ENCODE results near the gene SHISA6.
A peak's percentile ranks its signal among the peaks of the same experiment; 100 is the strongest.

The SHISA6 gene

DNA sequence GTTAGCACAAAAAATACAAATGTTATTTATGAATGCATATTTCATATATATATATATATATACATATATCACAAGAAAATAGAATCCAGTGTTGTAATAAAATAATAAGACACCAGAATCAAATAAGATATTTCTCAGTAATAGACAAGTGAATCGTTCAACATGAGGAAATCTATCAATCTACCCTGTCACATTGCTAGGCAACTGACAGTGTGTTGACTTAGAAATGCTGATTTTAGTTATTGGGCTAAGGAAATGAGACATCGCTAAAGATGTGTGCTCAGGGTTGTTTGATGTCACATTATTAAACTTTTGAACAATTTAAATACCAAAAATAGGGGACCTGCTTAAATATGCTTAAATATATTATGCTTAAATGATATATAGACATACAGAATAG lies 307.4 kb downstream of the SHISA6 start:
- DNase-seq = no peak

DNA sequence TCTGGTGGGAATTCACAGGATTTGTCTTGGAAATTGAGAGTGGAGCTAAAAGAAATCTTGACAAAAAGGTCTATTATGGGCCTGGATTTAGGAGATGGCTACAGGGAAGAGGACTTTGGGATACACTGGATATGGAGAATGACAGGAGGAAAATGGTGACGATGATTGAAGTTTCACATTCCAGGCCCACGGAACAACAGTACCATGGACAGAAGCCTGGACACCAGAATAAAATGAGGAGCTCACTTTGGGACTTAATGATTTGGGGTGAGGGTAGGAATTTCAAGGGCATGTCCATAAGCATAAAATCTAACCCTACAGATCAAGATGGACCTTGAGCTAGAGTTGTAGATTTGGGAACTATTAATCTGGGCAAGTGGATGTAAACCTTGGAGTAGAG lies 309.4 kb downstream of the SHISA6 start:
- DNase-seq = no peak

DNA sequence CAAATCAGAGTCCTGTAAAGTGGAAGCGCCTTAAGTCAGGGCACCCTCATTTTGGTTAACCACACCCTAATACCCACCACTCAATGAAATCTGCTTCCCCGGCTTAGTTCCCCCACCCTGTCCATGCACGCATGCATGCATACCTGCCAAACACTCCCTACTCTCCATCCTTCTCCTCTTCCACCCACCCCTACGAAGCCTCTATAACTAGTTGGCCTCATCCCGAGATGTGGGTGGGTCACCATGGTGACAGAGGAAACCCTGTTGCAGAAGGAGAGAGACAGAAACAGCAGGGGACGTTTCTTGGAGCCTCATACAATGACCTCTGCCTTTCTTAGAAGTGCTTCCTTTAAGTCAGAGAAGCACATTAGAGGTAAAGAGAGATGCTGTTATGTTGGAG lies 310.4 kb downstream of the SHISA6 start:
- no peak for DNase-seq

DNA sequence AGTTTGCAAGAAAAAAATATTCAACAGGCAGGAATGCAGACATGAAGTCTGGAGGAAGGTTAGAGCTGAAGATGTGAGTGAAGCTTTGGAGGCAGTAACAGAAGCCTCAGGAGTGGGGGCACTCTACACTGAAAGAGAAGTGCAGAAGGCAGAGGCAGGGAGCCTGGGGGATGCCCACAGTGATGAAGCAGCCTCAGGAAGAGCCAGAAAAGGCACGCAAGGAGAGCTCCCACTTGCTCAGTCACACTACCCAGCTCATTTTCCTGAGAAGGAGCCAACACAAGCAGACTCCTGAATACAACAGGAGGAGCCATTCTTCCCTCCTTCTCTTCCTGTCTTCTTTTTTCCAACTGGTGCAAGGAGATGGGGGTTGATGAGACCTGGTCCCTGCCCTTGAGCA lies 312.1 kb downstream of the SHISA6 start:
- no peak for DNase-seq

DNA sequence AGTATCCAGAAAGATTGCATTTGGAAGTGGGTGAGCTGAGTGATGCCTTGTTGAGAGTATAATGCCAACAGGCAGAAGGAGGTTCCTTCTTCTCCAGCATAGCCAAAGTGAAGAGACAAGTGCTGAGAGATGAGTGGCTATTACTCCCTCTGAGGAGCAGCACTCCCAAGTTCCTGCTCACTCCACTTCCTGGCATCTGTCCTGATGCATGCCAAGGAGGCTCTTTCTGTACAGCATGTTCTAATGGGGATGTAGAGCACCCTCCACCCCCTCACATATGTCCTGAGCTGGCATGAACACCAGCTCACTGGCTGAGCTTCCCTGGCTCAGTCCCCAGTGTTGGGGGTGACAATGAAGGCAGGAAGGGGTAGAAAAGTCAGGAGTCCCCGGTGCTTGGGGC lies 313.0 kb downstream of the SHISA6 start:
- DNase-seq = no peak

DNA sequence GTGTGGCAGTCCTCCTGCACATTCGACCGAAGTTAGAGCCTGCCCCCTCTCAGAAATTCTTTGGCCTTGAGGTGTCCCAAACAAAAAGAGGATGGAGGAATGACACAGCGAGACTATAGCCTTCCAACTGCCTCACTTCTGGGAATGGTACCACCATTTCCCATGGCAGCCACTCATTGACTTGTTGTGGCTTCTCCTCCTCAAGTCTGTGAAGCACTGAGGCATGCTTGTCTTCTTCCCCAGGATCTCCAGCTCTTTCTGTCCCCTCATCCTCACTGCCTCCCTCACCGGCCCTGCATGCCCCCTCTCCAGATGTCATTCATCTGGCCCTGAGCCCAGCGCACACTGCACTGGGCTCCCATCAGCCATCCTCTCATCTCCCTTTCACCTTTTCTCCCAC lies 313.5 kb downstream of the SHISA6 start:
- no peak for DNase-seq

DNA sequence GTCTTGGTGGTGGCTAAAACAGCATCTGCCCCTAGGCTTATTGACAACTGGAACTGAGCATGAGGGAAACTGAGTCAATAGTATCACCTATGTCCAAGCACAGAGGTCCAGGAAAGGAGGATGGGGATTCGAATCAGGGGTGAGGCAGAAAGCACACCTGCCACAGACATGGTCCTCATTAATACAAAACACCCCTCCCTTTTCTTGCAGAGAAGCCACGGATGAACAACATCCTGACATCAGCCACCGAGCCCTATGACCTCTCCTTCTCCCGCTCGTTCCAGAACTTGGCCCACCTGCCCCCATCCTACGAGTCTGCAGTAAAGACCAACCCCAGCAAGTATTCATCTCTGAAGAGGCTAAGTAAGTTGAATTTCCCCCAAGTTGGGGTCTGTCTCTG lies 314.5 kb downstream of the SHISA6 start:
- no peak for DNase-seq

DNA sequence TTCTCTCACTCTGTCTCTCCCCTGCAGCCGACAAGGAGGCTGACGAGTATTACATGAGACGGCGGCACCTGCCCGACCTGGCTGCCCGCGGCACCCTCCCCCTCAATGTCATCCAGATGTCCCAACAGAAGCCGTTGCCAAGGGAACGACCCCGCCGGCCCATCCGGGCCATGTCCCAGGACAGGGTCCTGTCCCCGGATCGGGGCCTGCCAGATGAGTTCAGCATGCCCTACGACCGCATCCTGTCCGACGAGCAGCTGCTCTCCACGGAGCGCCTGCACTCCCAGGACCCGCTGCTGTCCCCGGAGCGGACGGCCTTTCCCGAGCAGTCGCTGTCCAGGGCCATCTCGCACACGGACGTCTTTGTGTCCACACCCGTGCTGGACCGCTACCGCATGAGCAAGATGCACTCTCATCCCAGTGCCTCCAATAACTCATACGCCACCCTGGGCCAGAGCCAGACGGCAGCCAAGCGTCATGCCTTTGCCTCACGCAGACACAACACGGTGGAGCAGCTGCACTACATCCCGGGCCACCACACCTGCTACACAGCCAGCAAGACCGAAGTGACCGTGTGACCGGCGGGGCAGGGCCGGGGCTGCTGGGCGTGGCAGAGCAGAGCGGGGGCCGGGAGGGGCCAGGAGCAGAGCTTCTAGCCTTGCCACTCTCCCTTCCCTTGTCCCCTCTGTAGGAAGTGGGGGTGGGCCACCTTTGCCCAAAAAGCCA lies 316.9 kb downstream of the SHISA6 start:
- DNase-seq = peak; percentile 3

DNA sequence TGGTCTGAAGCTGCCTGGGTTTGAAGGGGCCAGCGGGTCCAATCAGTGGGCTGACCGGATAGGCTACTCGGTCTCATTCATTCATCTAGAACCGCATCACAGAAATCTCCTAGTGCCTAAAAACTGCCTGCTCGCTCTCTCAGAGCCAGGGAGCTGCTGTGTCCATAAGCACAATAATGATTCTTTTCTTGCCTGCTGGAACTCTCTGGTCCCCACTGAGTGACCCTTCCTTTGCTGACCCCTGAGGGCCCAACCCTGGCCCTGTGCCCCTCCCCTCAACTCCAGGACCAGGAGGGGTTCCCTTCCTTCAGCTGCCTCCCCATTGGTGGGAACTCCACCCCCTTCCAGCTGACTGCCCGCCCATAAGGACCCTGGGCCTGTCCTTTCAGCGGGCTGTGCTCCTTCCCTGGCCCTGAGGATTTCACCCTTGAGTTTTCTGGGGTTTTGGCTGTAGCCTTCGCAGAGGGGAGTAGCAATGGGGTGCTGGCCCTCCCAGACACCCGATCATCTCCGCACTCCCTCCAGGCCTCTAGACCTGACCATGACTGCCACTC lies 317.7 kb downstream of the SHISA6 start:
- no peak for DNase-seq

DNA sequence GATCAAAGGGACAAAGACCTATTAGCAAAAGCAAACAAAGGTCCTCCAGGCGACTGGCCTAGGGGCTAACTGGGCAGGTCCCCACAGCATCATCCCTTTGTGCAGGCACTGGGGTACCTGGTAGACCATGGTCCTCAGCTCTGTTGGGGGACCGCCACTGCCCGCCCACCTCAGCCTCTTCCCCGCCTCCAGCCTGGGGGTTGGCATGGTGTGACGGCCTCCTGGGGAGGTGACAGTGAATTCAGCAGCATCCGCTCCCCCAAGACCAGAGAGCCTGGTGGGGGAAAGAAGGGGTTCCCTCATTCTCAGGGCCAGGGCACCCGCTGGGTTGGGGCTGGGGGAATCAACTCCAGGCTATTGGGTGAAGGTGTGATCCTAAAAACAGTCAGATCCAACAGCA lies 318.6 kb downstream of the SHISA6 start:
- no peak for DNase-seq

DNA sequence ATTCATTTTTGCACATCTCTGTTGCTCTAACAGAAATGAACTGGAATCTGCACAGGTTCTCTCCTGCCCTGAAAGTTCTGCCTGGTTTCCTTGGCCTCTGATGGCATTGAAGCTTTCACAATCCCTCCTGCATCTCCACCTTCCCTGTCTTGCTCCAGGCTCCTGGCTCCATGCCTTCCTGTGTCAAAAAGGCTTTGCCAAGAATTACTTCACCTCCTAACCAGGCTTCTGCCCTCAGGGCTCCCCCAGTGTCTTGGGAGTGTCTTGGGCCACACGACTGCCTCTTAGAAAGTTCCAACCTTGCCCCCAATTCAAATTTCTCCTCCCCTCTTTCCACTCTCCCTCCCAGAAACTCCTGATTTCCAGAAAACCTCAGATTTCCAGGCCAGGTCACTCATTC lies 320.3 kb downstream of the SHISA6 start:
- DNase-seq = no peak

DNA sequence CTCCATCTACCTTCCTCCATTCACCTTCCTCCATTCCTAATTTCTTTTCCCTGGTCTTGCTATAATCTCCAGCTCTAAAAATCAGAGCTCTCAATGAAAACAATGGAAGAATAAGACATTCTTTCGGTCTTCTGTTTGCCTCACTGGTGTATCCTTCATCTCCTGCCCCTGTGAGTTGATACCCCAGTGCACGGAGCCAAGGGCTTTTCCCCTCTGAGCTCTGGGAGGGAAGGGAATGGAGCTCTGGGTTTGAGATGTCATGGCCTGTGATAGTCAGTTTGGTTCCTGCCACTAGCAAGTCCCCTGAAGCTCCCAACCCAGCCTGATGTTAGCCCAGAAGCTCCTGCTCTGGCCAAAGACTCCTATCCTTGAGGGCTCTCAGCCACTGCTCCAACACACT lies 320.7 kb downstream of the SHISA6 start:
- DNase-seq = no peak

DNA sequence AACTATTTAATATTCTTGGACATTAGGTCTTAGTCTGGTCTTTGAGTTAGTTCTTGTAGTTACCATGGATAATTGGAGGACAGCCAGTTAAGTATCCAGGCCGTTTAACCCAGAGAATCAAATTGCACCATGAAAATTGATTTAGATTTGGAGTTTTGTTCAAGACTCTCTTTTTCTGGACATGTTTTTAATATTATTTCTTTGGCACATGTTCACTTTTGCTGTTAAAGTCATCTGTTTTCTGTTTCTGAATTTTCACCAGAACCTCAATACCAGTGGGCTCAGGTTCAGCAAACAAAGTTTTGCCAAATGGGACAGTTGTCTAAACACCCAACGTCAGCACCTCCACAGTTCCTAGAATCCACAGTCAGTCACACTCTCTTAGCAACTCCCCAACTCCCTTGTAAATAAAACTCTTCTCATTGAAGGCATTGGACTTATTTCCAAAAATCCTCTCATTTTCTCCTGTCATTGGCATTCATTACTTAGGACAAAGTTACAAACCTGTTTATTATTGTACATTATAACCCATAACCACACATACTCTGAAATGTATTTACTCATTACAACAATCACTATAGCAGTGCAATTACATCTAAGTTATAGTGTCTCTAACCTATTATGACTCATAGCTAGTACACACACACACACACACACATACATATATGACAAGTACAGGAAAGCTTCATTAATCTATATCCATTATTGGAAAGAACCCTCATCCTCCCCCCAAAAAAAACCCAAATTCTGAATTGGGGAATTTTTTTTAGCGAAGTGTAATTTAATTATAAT lies 323.8 kb downstream of the SHISA6 start:
- DNase-seq = no peak

DNA sequence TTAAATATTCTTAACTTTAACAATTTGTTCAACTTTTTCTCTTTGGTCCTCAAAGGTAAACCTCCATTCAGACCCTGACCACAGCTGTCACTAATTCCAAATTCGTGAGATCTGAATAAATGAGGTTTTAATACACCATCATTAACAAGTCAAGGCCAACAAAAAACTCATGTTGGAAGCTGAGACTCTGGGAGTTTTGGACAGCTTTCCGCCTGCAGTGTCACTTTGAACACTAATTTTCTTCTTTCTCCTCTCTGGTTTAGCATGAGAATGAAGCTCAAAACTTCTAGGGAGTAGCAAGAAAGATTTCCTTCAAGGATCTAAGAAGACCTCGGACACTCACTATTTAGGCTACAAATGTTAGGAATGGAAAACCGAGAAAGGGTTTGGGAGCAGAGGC lies 324.6 kb downstream of the SHISA6 start:
- no peak for DNase-seq

DNA sequence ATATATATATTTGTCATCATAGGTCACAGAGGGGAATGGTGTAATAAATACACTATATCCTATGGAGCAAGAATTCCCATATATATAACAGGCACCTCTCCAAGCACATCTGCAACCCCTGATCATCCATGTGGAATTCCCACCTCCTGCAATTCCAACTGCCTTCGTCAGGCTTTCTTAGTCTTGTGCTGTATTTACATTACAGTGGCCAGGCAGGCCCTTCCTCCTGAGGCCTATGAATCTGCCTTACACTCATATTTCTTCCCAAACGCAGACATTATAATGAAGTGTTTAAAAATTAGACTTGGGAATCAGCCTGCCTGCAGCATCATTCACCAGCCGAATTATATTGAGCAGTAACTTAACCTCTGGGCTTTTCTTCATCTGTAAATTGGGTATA lies 338.0 kb downstream of the SHISA6 start:
- DNase-seq = no peak

DNA sequence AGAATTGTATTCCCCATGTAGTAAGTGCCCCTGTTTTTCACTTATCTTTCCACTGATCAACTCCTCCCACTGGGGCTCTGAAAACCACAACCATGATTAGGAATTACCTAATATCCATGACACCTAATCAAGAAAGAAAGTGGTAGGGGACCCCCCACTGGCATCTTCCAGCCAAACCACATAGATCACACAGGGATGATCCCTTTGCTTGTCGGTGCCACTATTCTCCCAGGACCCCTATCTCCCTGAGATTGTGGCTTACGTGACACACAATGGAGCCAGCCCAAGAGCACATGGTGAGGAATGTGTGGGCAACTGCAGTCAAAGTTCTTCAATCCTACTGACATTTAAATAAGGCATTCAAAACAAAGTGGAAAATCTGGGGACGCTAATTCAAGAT lies 339.7 kb downstream of the SHISA6 start:
- DNase-seq = no peak

DNA sequence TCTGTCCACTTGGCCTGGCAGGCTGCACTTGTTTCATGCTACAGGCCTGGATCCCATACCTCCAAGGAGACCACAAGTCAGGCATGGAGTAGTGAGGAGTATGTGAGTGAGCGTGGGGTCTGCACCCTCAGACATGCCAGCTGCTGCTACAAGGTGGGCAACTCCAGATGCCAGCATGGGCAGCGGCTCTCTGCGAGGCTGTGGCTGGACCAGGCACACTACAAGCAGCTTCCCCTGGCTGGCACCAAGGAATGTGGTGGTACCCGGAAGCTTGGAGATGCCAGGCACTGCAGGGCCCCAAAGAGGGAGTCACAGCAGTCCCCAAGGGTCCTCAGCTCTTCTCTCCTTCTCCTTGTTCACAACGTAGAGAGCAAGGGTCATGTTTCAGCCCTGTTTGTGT lies 341.2 kb downstream of the SHISA6 start:
- no peak for DNase-seq

DNA sequence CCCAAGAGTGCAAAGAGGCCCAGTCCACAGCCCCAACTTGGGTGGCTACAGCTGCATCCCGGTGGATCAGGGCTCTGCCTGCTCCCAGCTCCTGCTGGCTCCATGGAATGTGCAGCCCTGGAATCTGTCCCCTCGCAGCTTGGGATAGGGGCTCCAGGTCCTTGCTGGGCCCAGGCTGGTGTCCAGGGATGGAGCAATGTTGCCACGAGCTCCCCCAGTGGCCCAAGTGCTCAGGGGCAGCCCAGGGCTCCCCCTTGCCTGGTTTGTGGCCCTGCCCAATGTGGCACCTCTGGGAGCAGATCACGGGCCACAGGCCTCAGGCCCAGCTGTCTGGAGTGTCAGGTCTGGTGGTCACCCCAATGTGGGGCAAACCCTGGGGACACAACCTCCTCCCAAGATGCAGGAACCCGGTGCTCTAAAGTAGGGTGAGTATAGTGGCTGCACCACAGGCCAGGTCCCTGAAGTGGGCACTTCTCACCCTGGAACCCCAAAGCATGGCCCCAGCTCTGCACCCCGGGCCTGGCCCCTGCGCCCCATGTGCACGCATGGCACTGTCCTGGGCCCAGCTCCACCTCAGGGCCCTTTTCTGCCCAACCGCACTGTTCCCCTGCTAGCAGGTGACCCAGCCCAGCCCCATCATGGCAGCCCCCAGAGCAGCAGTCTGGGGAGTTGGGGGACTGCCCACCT lies 342.4 kb downstream of the SHISA6 start:
- DNase-seq = no peak

DNA sequence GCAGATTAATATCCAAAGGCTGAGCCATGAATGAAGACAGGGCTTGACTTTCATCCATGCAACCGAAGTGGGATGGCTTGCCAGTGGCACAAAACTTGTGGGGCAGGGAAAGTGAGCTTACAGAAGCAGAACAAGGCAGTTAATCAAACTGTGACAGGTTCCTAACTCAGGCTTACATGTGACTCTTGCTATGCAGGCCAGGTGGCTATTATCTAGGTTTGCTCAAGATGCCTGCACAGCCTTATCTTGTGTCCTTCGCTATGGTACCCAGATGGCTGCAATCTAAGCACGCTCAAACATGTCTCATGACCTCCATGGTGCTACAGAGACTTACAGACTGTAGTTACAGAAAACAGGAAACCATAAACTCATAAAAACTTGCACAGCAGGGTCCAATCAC lies 348.7 kb downstream of the SHISA6 start:
- no peak for DNase-seq

DNA sequence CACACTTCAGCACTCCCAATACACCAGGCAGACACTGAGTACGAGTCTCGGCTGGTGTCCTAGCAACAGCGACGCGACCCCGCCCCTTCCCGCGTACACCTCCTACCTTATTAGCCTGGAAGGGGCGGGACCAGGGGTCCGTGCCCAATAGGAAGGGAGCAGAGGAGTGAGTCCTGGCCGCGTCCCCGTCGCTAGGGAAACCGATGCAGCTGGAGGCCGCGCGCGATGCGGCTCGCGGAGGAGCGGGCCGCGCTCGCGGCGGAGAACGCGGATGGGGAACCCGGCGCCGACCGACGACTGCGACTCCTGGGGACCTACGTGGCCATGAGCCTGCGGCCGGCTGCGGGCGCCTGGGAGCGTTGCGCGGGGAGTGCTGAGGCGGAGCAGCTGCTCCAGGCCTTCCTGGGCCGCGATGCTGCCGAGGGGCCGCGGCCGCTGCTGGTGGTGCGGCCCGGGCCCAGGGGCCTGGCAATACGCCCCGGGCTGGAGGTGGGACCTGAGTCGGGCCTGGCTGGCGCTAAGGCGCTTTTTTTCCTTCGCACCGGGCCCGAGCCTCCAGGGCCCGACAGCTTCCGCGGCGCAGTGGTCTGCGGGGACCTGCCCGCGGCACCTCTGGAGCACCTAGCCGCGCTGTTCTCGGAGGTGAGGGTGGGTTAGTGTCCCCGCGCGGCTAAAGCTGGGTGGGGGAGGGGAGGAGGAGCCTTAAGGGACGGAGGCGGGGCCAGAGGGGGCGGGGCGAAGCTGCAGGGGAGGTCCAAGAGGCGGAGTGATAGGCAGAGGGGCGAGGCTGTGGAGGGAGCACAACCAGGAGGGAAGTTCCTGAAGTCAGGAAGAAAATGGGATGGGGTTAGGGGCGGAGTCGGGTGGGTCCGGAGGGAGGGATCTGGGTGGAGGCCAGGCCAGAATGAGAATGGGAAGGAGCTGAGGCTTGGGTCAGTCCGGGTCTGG lies 357.5 kb downstream of the SHISA6 start, which contains the start of gene DNAH9:
Gene DNAH9, plus strand, starts transcription at position 197 of the 948 bp plus-strand sequence. Its CDS starts 29 bp downstream, at position 226.
- DNase-seq = peak; percentile 98

DNA sequence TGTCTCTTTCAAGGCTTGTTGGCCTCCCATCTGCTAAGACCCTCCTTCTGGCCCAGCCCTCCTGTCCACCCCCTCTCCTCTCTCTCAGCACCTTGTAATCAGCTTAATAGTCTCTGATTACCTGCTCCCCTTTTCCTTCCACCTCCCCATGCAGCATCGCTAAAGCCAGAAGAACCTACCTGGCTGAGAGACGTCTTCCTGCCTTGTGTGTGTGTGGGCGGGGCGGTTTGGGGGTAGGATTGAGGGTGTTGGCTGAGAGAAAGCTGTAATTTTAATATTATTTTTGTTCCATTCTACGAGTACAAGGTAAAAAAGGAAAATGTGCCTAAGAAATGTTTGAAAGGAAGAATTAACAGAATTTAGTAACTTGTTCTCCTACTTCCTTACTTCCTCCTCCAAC lies 360.6 kb downstream of the SHISA6 start:
- no peak for DNase-seq

DNA sequence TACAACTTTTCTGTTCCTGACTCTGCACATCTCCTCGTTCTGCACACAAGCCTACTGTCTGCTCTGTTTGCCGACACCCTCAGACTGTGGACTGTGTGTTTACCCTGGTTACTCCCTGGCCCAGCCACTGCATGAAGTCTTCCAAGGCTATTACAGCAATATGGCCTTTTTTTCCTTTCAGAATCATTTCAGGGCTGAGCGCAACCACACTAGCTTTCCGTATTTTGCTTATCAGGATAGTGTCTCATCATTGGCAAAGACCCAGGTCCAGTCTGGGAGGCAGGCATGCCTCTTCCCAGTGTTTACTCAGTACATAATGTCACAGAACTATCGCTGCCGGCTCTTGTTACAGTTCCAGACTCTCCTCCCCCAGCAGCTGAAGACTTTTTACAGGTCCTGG lies 367.4 kb downstream of the SHISA6 start:
- DNase-seq = no peak

Measured in retina (tissue), 1 donor.